DMS153 treated with DMSO at 0.1 percent for 48 hours (cell line): ENCODE results near the gene RGPD3.
"Not testable (repeated sequence)": the region's sequence is repeated elsewhere in the genome, so short reads cannot be mapped to it uniquely, and the experiment has no call there.

Source experiments
- DNase-seq: peaks from one replicate; lab custom pipeline; 2025; ENCODE audit not compliant: unreplicated experiment; lab: John Stamatoyannopoulos, UW

Gene RGPD3

DNA sequence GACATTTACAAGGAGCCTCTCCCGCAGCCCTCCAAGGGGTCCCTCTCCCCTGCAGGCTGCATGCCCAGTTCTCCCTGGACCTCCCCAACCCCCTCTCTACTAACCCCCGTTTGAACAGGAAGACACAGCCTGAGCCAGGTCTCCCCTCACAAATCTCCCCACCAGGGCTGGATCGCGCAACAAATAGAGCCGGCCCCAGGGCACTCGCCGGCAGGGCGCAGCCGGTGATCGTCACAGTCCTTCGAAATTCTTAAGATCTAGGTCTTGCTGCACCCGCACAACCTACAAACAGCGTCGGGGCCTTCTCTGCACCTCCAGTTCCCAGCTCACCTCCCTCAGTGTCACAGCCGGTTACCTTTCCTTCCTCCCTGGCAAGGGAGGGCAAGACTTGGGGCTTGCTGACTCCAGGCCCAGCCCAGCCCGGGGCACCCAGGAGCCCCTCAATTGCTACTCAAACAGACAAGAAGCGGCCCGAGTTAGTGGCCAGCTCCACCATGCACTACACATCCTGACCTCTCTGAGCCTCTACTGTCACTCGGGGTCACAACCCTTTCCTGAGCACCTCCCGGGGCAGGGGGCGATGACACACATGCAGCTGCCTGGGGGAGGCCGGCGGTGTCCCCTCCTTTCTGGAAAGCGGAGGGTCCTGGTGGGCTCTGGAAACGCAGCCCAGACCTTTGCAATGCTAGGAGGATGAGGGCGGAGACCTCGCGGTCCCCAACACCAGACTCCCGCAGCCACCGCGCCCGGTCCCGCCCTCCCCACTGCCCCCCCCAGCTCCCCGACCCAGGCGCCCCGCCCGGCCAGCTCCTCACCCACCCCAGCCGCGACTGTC, 18.6 kb upstream of the RGPD3 start, which contains the start of gene CD8B2:
Gene CD8B2 (plus strand): TSS at position 814 of the 835 bp plus-strand sequence. CDS start 63 bp downstream, outside the sequence.
- DNase-seq = not testable (repeated sequence)

DNA sequence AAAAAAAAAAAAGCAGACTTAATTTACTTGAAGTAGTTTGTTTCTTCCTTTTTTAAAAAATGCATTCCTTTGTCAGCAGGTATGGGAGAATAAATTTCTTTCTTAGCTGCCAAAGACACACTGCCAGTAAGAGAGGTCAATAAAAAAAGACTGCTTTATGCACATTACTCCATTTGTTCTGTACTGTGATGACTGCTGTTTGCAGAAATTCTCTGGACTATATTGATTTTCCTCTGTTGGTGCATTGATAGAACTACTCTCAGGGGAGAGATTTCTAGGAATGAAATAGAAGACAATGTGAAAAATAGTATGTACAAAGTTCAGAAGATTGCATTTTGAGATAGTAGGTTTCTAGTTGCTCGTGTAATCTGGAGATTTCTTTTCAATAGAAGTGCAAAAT, 11.3 kb upstream of the RGPD3 start:
- not testable (repeated sequence) for DNase-seq

DNA sequence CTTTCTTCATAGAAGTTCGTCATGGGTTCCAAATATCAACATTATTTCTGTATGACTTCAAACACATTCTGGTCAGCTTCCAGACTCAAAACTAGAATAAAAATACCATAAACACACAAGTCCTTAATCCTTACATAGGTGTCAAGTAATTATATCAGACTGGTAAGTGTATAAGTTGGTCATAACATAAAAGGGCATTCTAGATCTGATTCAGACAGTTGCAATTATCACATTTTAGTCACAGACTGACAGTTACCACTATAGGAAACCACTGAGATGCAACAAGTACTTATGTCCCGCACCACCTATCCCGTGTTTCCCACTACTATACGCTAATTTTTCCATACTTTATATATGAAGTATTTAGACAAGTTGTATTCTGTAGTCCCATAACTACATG, 9.4 kb upstream of the RGPD3 start:
- not testable (repeated sequence) for DNase-seq

DNA sequence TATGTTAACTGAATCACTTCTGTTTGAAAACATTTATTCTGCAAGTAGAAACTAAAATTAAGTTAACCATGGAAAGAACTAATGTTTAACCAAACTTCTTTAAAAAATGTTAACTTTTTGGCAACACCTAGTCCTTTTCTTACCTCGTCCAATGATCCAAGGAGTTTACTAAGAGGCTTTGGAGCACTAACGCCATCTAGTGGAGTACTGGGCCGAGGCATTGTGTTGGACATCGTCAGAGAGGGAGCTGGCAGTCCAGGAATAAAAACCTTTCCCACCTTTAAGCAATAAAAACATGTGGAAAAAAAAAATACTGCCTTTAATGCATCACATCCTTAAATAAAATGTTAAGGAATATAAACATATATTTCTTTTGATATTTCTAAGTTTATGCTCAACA, 2.4 kb upstream of the RGPD3 start:
- not testable (repeated sequence) for DNase-seq

DNA sequence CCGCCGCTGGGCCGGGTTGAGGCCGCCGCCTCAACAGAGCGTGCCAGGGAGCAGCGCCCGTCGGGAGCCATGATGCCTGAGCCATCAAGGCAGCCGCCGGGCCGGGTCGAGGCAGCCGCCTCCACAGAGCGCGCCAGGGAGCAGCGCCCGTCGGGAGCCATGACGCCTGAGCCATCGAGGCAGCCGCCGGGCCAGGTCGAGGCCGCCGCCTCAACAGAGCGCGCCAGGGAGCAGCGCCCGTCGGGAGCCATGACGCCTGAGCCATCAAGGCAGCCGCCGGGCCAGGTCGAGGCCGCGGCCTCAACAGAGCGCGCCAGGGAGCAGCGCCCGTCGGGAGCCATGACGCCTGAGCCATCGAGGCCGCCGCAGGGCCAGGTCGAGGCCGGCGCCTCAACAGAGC, 697 bp downstream of the RGPD3 start:
- DNase-seq = not testable (repeated sequence)

DNA sequence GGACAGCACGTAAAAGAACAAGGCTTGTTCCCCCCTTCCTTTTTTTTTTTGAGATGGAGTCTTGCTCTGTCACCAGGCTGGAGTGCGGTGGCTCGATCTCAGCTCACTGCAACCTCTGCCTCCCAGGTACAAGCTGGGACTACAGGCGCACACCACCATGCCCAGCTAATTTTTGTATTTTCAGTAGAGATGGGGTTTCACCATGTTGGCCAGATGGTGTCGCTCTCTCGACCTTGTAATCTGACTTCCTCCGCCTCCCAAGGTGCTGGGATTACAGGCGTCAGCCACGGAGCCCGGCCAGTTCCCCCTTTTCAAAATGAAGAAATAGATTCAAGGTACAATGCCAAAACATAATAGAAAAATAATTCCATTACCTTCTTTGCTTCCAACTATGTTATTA, 6.3 kb downstream of the RGPD3 start:
- DNase-seq = not testable (repeated sequence)

DNA sequence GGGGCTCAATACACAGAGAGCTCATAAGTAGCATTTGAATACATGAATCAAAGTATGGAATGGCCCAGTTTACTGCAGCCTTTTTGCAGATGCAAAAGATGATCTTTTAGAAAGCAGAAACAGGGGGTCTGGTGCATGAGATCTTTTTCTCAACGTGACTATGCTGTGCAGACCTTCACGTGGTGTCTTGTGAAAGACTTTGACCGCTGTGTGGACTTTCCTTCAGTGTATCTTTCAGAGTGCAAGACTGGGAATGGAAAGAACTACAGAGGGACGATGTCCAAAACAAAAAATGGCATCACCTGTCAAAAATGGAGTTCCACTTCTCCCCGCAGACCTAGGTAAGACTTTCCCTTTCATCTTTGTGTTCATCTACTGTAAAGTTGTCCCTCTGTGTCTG, 77.5 kb downstream of the RGPD3 start:
- DNase-seq = not testable (repeated sequence)

DNA sequence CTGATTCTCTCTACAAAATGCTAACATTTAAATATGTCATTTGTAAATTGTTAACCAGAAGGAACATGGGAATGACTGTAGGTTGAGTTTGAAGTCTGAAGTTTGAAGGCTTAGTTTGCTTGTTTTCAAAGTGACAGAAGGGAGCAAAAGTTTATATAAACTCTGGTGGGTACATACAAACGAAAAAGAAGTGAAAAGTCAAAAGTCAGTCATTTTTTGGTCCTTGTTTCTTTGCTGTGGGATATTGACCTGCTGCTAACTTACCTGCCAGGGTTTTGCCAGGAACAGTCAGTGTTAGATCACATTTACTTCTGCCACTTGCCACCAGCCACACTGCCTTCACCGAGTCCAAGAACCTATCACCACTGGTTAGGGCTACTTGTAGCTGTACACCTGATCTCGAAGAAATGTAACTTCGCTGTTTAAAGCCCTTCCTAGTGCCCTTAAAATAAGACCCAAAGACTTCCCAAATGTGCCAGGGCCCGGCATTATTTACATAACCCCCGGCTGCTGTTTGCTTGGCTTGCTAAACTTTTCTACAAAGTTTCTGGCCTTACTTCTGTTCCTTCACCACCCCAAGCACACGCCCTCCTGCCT, 79.3 kb downstream of the RGPD3 start:
- DNase-seq = not testable (repeated sequence)

DNA sequence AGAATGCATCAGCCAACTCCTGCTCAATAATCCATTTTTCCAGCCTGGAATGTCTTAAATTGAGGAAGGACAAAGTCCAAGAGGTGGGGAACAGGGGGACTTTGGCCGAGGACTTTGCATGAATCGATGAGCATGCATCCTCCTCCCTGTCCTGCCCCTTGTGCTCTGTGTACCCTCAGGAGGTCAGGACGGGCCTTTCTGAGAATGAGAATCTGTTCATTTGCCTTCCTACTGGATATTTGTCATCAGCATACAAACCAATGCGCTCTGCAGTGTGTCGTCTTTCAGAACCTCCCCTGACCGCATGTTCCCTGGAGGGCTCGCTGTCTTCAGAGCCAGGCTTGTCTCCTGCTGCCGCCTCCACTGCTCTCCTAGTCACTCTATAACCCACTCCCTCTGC, 83.7 kb downstream of the RGPD3 start:
- not testable (repeated sequence) for DNase-seq

DNA sequence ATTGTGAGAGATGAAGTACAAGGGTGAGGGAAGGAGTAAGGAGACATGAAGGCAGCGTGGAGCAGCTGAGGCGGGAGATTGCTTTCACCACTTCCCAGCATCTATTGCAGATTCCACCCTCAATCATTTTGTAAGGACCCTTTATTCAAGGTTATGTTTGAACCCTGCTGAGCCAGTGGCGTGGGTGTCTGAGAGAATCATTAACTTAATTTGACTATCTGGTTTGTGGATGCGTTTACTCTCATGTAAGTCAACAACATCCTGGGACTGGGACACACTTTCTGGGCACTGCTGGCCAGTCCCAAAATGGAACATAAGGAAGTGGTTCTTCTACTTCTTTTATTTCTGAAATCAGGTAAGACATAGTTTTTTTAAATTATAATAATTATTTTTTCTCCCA, 86.3 kb downstream of the RGPD3 start:
- not testable (repeated sequence) for DNase-seq

DNA sequence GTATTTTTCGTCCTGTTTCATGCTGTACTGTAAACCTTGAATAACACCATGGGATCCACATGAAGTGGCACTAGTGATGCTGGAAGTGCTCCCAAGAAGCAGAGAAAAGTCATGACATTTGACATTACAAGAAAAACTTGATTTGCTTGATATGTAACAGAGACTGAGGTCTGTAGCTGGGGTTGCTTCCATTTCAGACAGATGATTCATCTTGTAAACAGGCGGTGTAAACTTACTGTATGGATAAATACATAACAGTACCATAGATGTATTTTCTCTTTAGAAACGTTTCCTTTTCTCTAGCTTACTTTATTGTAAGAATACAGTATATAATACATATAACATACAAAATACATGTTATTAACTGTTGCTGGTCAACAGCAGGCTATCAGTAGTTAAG, 88.6 kb downstream of the RGPD3 start:
- not testable (repeated sequence) for DNase-seq

DNA sequence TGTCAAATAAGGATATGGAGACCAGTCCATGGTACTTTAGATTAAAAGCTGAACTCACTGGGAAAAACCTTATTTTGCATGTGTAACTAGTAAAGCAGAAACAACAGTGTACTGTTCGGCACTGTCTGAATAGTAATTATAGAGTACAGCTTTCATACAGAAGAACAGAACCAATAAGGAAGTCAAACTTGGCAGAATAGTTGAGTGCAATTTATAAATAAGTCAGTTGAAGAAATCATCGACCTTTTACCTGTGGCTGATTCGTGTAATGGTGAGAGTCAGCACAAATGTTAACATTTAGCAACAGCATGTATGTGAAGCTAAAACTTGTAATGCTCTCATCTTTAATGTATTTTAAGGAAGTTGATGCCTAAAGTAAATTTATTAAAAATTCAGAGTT, 99.0 kb downstream of the RGPD3 start:
- not testable (repeated sequence) for DNase-seq

DNA sequence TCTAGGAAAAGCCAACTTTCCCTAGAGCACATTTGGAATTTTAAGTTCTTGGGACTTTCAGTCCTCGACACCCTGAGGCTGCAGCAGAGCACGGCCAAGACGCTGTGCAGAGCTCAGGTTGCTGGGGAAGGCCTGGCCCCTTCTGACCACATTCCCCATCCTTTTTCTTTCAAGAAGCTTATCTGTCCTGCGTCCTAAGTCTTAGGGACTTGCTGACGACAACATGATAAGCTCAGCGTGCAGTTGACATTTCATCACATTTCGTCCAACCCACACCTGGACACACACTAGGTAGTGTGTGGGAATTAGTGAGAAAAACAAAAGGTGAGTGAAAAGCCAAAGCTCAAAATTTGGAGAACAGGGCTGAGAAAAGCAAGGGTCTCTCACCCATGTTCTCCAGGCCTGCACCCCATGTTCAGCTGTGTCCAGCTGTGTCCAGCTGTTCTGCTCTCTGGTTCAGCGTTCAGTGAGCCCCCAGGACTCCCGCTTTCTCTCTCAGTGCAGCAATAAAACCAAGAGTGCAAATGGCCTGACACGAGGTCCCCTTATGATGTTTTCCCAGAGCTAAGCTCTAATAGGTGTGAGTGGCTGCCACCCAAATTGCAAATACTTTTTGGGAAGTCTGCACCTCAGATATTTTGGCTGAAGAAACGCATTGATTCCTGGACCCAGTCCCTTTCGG, 101.9 kb downstream of the RGPD3 start:
- no peak for DNase-seq

DNA sequence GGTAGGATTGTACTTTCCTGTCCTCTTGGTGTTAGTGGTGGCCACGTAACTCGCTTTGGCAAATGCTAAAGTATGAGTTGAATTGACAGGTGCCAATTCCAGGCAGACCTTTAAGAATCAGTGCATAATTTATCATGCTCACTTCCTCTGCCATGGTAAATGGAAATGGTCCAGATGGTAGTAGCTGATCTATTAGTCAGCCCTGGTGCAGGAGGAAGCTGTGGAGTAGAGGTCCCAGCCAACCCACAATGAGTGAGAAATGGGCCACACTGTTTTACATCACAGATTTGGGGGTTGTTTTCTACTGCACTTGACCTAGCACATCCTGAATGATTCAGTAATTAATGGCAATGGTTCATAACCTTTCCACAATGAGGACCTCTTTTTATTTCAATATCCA, 104.4 kb downstream of the RGPD3 start:
- no peak for DNase-seq

DNA sequence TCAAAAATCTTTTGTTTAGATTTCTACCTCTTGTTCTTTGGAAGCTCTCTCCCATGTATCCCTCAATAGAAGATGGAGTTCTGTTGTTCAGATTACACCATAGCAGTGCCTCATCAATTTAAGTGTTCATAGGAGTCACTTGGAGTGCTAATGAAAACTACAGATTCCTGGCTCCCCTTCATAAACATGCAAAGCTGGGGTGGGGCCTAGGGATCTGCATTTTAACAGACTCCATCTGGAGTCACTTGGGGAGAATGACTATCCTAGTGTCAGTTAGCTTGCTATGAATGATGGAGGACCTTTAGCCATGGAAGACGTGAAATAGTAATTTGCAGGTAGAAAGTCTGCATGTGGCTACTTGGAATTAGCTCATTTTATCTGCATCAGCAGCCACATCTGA, 105.4 kb downstream of the RGPD3 start:
- DNase-seq = no peak

DNA sequence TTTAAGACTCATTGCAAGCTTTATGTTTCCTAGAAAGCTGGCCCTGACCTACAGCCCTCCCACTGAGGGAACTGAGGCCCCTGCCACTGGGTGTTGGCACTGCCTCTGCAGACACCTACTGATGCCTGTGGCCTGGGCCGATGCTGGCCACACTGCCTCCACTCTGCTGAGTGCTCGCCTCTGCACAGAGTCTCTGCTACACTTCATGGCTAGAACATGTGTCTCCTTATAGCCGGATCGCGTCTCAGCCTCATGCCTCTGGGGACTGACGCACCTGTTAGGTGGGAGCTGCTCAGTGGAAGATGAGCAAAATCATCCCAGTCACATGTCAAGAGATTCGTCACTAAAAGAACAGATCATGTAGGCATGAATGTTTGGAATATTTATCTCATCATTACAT, 108.7 kb downstream of the RGPD3 start:
- DNase-seq = no peak

DNA sequence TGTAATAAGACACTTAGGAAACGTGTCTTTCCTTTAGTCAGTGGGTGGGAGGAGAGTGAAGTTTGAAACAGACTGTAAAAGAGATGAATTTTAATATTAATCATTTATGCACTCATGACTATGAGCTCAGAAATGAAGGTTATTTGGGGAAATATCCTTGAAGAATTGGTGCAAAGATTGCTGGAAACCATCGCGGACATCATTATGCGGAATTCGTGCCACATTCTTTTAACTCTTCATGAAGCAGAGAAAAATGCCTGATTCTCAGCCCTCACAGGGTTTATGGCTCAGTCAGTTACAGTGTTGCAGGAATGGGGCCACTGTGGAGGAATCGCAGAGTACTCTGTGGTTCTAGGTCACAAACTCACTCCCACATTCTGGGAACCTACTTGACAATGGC, 109.7 kb downstream of the RGPD3 start:
- no peak for DNase-seq

DNA sequence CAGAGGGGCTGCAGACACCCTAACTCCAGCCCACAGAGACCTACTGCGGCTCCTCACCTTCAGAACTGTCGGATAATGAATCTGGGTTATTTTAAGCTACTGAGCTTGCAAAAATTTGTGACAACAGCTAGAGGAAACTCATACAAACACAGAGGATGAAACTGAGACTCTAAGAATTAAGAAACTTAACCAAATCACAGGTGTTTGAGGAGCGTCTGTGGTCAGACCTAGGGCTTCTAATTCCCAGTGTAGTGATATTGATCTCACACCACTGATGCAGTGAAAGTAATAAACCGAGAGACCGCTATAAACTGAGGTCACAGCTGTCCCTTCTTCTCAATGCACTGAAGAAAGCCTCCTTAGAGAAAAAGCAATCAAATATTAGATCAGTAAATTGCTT, 110.1 kb downstream of the RGPD3 start:
- DNase-seq = no peak

DNA sequence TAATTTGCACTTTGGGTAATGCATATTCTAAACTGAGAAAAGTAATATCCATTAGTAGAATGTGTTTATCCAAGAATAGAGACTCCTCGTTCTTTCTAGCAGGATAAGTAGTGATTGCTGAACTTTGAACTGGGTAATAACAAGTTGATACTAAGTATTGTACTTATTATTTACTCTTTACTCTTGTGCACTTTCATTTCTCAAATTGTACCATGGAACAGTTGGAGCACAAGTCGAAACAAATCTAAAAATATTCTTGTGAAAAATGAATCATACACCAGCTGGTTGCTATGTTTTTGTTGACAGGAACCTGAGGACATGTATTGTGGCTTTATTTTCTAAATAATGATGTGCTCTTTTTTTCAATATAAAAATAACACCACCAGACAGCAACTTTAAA, 111.9 kb downstream of the RGPD3 start:
- no peak for DNase-seq

DNA sequence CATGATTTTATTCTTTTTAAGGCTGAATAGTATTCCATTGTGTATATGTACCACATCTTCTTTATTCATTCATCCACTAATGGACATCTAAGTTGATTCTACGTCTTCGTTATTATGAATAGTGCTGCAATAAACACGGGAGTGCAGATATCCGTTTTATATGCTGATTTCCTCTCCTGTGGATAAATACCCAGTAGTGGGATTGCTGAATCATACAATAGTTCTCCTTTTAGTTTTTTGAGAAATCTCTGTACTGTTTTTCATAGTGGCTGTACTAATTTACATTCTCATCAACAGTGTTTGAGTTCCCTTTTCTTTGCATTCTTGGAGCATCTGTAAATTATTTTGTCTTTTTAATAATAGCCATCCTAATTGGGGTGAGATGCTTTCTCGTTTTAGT, 114.5 kb downstream of the RGPD3 start:
- no peak for DNase-seq

DNA sequence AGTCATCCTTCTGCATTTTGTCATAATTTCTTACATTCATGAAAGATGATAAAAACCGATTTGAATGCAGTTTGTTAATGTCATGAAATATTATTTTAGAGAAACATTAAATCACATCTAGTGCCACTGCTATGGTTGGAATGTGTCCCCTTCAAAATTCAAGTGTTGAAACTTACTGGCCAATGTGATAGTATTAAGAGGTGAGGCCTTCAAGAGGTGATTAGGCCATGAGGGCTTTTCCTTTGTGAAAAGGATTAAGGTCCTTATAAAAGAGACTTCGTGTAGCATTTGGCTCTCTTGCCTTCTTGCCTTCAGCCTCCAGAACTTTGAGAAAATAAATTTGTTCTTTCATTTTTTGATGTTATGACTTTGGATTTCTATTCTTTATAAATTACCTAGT, 117.2 kb downstream of the RGPD3 start:
- no peak for DNase-seq

DNA sequence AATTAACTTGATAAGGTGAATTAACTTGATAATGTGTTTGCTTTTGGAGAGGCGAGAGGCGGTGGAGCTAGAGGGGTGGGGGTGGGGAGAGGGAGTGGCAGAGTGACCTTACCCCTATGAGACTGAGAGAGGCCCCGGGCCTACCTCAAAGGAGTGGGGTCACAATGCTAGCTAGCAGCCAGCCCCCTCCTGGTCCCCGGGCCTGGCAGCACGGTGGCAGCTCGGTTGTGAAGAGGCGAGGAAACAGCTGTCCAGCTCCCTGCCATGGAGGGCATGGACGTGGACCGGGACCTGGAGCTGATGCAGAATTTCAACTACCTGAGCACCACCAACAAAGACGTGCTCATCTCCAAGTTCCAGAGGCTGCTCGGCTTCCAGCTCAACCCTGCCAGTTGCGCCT, 123.9 kb downstream of the RGPD3 start:
- DNase-seq = no peak
